Measurements from ENCODE around the gene WNT4. TPM values are rescaled to one million over a fixed set of nuclear protein-coding genes. Genes with fewer than 3 reads are reported as not detected.

The WNT4 gene
- polyA plus RNA-seq, 3 donors, result not detected

- Mint-ChIP-seq H3K9me3 (no peaks in the 10 kb centered on the region), H3K27me3 (ENCODE audit: low read depth in 3 of 3) (peaks cover 0 to 2% (median 1%) of the 10 kb centered on the region in 3 donors), H3K4me1 (peaks cover 12% of the 10 kb centered on the region), H3K27ac (peak overlapping the region in 1 of 7 donors; percentile 53), H3K36me3 (peaks cover 8 to 10% of the 10 kb centered on the region in 2 donors), H3K4me3 (no peak overlapping the region)
- 98% methylated on average over 7 of the region's 8 CpGs for WGBS (ENCODE audit: insufficient coverage)
- Histone ChIP-seq H3K36me3 (replicated peaks in 1 of 2; ENCODE audit: control insufficient read depth in 1 of 2, insufficient read depth in 2 of 2, low read length in 2 of 2) (peaks cover 4 to 12% of the 10 kb centered on the region in 2 donors), H3K9me3 (replicated peaks in 1 of 2; ENCODE audit: control insufficient read depth in 1 of 2, insufficient read depth in 1 of 2, low read length in 2 of 2) (no peaks in the 10 kb centered on the region), H3K79me2 (ENCODE audit: insufficient read depth, low read length) (no peaks in the 10 kb centered on the region), H2AFZ (ENCODE audit: insufficient read depth, low read depth, low read length, poor library complexity, severe bottlenecking) (no peak overlapping the region), H3K4me1 (ENCODE audit: control insufficient read depth in 1 of 2, insufficient read depth in 2 of 2, low read length in 2 of 2) (peaks cover 0 to 2% of the 10 kb centered on the region in 2 donors), H3K9ac (ENCODE audit: insufficient read depth, low read length, poor library complexity, severe bottlenecking) (no peak overlapping the region), H3K27me3 (ENCODE audit: control insufficient read depth in 2 of 2, insufficient read depth in 2 of 2, low read length in 2 of 2) (no peaks in the 10 kb centered on the region), H4K20me1 (ENCODE audit: insufficient read depth, low read length) (peaks cover 51% of the 10 kb centered on the region), H3K4me3 (replicated peaks in 1 of 3; ENCODE audit: low read depth in 2 of 3, low read length in 3 of 3) (no peak overlapping the region), H3K4me2 (replicated peaks; ENCODE audit: extremely low read depth, low read length, poor library complexity, severe bottlenecking) (no peak overlapping the region), H3K27ac (ENCODE audit: low read depth in 1 of 2, low read length in 2 of 2) (no peak overlapping the region)
- DNase-seq, result no peak
- TF ChIP-seq CTCF (IDR thresholded peaks at IDR 0.05), result no peak
- intact Hi-C loops (cut with micrococcal nuclease), result loop anchor here in 1 of 2 donors (10.0 kb wide), 1 partner anchor 520 kb away; the partner anchor contains the start of gene C1QC
Measured at GRCh38 chr1:22124592-22125229, 18.2 kb downstream of the WNT4 start.

GRCh38 chr1:22123901-22124404, 18.9 kb downstream of the WNT4 start:
- intact Hi-C loops (cut with micrococcal nuclease), result loop anchor here in 1 of 2 donors (10.0 kb wide), 1 partner anchor 521 kb away; the partner anchor contains the start of gene C1QC
- H4K20me1 ChIP-seq (ENCODE audit: insufficient read depth, low read length), result peaks cover 58% of the 10 kb centered on the region
- WGBS (ENCODE audit: insufficient coverage), result 89% methylated on average over 9 of the region's 9 CpGs
- no peaks in the 10 kb centered on the region for H3K79me2 ChIP-seq (ENCODE audit: insufficient read depth, low read length)
- DNase-seq, result no peak
- H3K36me3 ChIP-seq (replicated peaks in 1 of 2; ENCODE audit: control insufficient read depth in 1 of 2, insufficient read depth in 2 of 2, low read length in 2 of 2), result peaks cover 4 to 19% of the 10 kb centered on the region in 2 donors
- H3K27ac ChIP-seq (ENCODE audit: low read depth in 1 of 2, low read length in 2 of 2), result no peak overlapping the region
- no peak for TF ChIP-seq CTCF (IDR thresholded peaks at IDR 0.05)
- Mint-ChIP-seq H3K27me3 (ENCODE audit: low read depth in 3 of 3) (peaks cover 0 to 2% (median 1%) of the 10 kb centered on the region in 3 donors), H3K36me3 (peaks cover 13 to 17% of the 10 kb centered on the region in 2 donors), H3K4me1 (peaks cover 12% of the 10 kb centered on the region), H3K4me3 (no peak overlapping the region), H3K27ac (no peak overlapping the region), H3K9me3 (peaks cover 0 to under 1% (median 0%) of the 10 kb centered on the region in 7 donors)
- H3K9me3 ChIP-seq (replicated peaks in 1 of 2; ENCODE audit: control insufficient read depth in 1 of 2, insufficient read depth in 1 of 2, low read length in 2 of 2), result no peaks in the 10 kb centered on the region
- H3K4me1 ChIP-seq (ENCODE audit: control insufficient read depth in 1 of 2, insufficient read depth in 2 of 2, low read length in 2 of 2), result peaks cover 0 to 2% of the 10 kb centered on the region in 2 donors
- no peak overlapping the region for H3K4me2 ChIP-seq (replicated peaks; ENCODE audit: extremely low read depth, low read length, poor library complexity, severe bottlenecking)
- no peak overlapping the region for H2AFZ ChIP-seq (ENCODE audit: insufficient read depth, low read depth, low read length, poor library complexity, severe bottlenecking)
- H3K4me3 ChIP-seq (replicated peaks in 1 of 3; ENCODE audit: low read depth in 2 of 3, low read length in 3 of 3), result no peak overlapping the region
- no peak overlapping the region for H3K9ac ChIP-seq (ENCODE audit: insufficient read depth, low read length, poor library complexity, severe bottlenecking)
- no peaks in the 10 kb centered on the region for H3K27me3 ChIP-seq (ENCODE audit: control insufficient read depth in 2 of 2, insufficient read depth in 2 of 2, low read length in 2 of 2)
